Measurements from ENCODE around the gene INO80C.

INO80C gene

DNA sequence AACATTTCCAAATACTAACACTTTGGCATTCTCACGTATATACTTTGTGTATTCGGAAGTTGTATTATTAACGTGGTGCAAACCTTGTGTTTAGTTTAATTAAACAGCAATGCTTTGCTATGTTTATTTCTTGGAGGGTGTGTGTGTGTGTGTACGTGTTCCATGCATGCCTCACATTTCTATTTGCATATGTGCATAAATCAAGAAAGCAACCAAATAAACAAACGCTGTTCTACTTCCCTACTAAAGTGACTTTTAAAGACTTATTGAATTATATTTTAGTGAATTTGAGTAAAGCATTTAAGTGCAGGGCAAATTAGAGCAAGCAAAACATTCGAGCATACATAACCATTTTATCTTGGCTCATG, 66.4 kb downstream of the INO80C start:
- DNase-seq, result no peak

DNA sequence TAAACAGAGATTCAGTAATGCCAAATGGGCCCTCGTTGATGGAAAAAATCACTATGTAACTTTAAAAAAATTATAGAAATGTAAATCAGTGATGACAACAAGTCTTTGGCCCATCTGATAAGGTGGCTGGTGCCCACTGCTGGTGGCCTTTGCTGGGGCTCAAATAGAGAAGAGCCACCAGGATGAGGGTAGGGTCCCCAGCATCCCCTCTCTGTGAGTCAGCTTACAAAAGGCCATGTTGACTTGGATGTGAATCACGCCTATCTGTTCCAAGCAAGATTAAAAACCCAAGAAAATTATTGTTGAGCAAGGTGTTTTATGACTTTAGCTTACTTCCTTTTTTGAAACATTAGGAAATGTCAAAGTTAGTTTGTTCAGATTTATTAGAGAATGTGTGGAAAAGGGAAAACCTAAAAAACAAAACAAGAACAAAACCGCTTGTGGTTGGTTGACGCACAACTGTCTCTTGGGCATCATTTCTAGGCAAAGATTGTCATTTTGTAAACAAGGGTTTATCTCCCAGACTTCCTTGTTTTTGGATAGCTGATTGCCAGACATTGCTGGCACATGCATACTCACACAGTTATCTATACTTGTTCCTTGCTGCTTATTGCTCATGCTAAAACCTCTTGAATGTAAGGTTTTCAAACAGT, 66.9 kb downstream of the INO80C start:
- DNase-seq, result no peak

GRCh38 chr18:35426786-35427185, 71.0 kb downstream of the INO80C start:
- no peak for DNase-seq

DNA sequence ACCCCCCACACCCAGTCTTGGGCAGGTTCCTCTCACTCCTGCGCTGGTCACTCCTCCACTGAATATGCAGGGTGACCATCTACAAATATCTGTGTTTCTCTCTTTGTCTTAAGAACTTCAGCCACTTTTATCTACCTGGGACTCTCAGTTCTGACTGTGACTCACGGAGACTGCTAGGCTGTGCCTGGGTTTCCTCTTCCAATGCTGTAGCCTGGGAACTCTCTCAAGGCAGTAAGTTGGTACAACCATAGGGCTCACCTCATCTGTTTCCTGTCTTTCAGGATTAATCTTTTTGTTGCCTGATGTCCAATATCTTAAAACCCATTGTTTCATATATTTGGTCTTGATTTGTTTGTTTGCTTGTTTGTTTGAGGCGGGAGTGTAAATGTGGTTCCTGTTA, 73.4 kb downstream of the INO80C start:
- no peak for DNase-seq

DNA sequence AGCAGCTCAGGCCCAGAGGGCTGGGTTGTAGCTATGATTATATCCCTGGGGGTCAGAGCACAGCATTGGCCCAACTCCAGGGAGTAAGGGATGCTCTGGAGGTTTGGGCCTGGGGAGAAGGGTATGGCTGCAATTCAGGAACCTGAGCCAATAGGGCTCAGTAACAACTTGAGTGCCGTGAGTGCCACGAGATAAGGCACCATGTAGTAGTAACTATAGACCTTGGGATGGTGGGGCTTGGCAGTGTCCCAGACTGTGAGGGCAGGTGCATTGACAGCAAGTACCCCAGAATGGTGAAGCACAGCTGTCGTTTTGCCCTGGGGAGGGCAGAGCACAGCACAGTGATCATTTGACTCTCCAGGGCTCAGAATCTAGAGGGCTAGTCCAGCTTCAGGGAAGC, 75.5 kb downstream of the INO80C start:
- DNase-seq, result no peak

GRCh38 chr18:35418610-35419009, 79.2 kb downstream of the INO80C start:
- no peak for DNase-seq

Data from right kidney (tissue), 1 donor.